Neuronal stem cell (in vitro differentiated cells): ENCODE results near the gene NUDT12.

Source experiments
- DNase-seq: peaks from one replicate; pipeline ENCODE4 v3.0.0-alpha.2; 2013; ENCODE audit warnings: low spot score
- H2AFZ ChIP-seq: one replicate; pipeline ENCODE4 v1.6.1; 2013; ENCODE audit warnings: mild to moderate bottlenecking, low read length, inconsistent platforms
- H2AK5ac ChIP-seq: 2 replicates; pipeline ENCODE4 v1.6.1; 2013; ENCODE audit warnings: low read depth, mild to moderate bottlenecking, inconsistent platforms, low read length, moderate library complexity, mixed read lengths
- H2BK120ac ChIP-seq: 2 replicates; pipeline ENCODE4 v1.6.1; 2013; ENCODE audit warnings: low read depth, mild to moderate bottlenecking, inconsistent platforms, low read length, moderate library complexity, mixed read lengths
- H2BK12ac ChIP-seq: one replicate; pipeline ENCODE4 v1.6.1; 2013; ENCODE audit warnings: low read length, inconsistent platforms
- H2BK15ac ChIP-seq: 2 replicates; pipeline ENCODE4 v1.6.1; 2013; ENCODE audit warnings: mild to moderate bottlenecking, low read length, inconsistent platforms, mixed read lengths
- H2BK5ac ChIP-seq: one replicate; pipeline ENCODE4 v1.6.1; 2013; ENCODE audit warnings: inconsistent platforms, mild to moderate bottlenecking, low read length, moderate library complexity
- H3K14ac ChIP-seq: one replicate; pipeline ENCODE4 v1.6.1; 2013; ENCODE audit warnings: low read length, inconsistent platforms
- H3K18ac ChIP-seq: 2 replicates; pipeline ENCODE4 v1.6.1; 2013; ENCODE audit warnings: low read length, inconsistent platforms
- H3K23ac ChIP-seq: 2 replicates; pipeline ENCODE4 v1.6.1; 2013; ENCODE audit warnings: low read depth, mild to moderate bottlenecking, mixed read lengths, low read length, inconsistent platforms; ENCODE audit not compliant: poor library complexity
- H3K27ac ChIP-seq: replicated peaks from 3 replicates; pipeline ENCODE4 v1.5.1; 2013; ENCODE audit warnings: low read length, inconsistent platforms
- H3K27me3 ChIP-seq, 3 experiments: 2 replicates each; pipeline ENCODE4 v1.6.1; 2013; ENCODE audit warnings: low read length in 3 of 3, mild to moderate bottlenecking in 2 of 3, inconsistent platforms in 1 of 3, low read depth in 1 of 3, mixed read lengths in 1 of 3, moderate library complexity in 1 of 3; ENCODE audit not compliant: control insufficient read depth in 3 of 3, insufficient read depth in 3 of 3
- H3K36me3 ChIP-seq, 2 donors: replicated peaks in 1 of 2; 2 replicates each; pipeline ENCODE4 v1.6.1; 2013; ENCODE audit warnings: low read length in 2 of 2; ENCODE audit not compliant: control insufficient read depth in 2 of 2, insufficient read depth in 2 of 2
- H3K4ac ChIP-seq: 2 replicates; pipeline ENCODE4 v1.6.1; 2013; ENCODE audit warnings: inconsistent platforms, mild to moderate bottlenecking, low read length, moderate library complexity
- H3K4me1 ChIP-seq, 2 donors: 1 replicate in 1 of 2; 2 replicates in 1 of 2; pipeline ENCODE4 v1.6.1; 2013; ENCODE audit warnings: low read length in 2 of 2, low read depth in 1 of 2; ENCODE audit not compliant: control insufficient read depth in 2 of 2, insufficient read depth in 1 of 2
- H3K4me2 ChIP-seq: one replicate; pipeline ENCODE4 v1.6.1; 2013; ENCODE audit warnings: mild to moderate bottlenecking, low read length, inconsistent platforms; ENCODE audit not compliant: insufficient read depth, poor library complexity, severe bottlenecking
- H3K4me3 ChIP-seq, 2 donors: 2 replicates each; pipeline ENCODE4 v1.5.1; 2013; ENCODE audit warnings: low read length in 2 of 2, mild to moderate bottlenecking in 2 of 2, inconsistent platforms in 1 of 2, moderate library complexity in 1 of 2
- H3K79me1 ChIP-seq: one replicate; pipeline ENCODE4 v1.6.1; 2013; ENCODE audit warnings: low read depth, mild to moderate bottlenecking, inconsistent platforms, low read length, moderate library complexity
- H3K9ac ChIP-seq: one replicate; pipeline ENCODE4 v1.6.1; 2013; ENCODE audit warnings: mild to moderate bottlenecking, low read depth, low read length, inconsistent platforms; ENCODE audit not compliant: poor library complexity
- H3K9me3 ChIP-seq, 2 donors: replicated peaks in 1 of 2; 2 replicates each; pipeline versions ENCODE3 to v1.6.1; 2013; ENCODE audit warnings: low read length in 2 of 2, mild to moderate bottlenecking in 2 of 2, inconsistent platforms in 1 of 2, low read depth in 1 of 2, mixed read lengths in 1 of 2, moderate library complexity in 1 of 2; ENCODE audit not compliant: control insufficient read depth in 2 of 2, insufficient read depth in 1 of 2
- H4K8ac ChIP-seq: one replicate; pipeline ENCODE4 v1.6.1; 2013; ENCODE audit warnings: low read depth, mild to moderate bottlenecking, inconsistent platforms, low read length, moderate library complexity
- H4K91ac ChIP-seq: one replicate; pipeline ENCODE4 v1.6.1; 2013; ENCODE audit warnings: low read length, low read depth, mild to moderate bottlenecking, inconsistent platforms; ENCODE audit not compliant: poor library complexity
- WGBS, 2 donors: extraction: QIAGEN DNeasy Blood & Tissue Kit; methylation state at CpG; one replicate each; pipeline ENCODE4 v1.1.7; 2013; ENCODE audit warnings: missing lambda C conversion rate in 2 of 2, mixed read lengths in 1 of 2; ENCODE audit not compliant: insufficient read length in 2 of 2, insufficient replicate concordance in 1 of 2; ENCODE audit errors: extremely low coverage in 2 of 2; 5-methylcytosine and 5-hydroxymethylcytosine counted together

NUDT12 gene

GRCh38 chr5:103532086-103532734, 30.4 kb downstream of the NUDT12 start:
- Histone ChIP-seq H3K4me2 (no peak overlapping the region), H2AFZ (no peak overlapping the region), H2BK12ac (no peak overlapping the region), H2BK5ac (no peak overlapping the region), H3K36me3 (no peaks in the 10 kb centered on the region), H3K18ac (no peak overlapping the region), H2AK5ac (no peak overlapping the region), H3K4ac (no peak overlapping the region), H4K8ac (no peak overlapping the region), H3K4me1 (no peaks in the 10 kb centered on the region), H2BK120ac (no peak overlapping the region), H3K23ac (no peak overlapping the region), H4K91ac (no peak overlapping the region), H3K4me3 (no peak overlapping the region), H3K9ac (no peak overlapping the region), H2BK15ac (no peak overlapping the region), H3K14ac (no peak overlapping the region), H3K27ac (no peak overlapping the region), H3K27me3 (no peaks in the 10 kb centered on the region), H3K9me3 (no peaks in the 10 kb centered on the region), H3K79me1 (no peaks in the 10 kb centered on the region)
- WGBS, 2 donors = no CpG with 5 or more reads among the region's 2 CpGs
- DNase-seq = no peak

DNA sequence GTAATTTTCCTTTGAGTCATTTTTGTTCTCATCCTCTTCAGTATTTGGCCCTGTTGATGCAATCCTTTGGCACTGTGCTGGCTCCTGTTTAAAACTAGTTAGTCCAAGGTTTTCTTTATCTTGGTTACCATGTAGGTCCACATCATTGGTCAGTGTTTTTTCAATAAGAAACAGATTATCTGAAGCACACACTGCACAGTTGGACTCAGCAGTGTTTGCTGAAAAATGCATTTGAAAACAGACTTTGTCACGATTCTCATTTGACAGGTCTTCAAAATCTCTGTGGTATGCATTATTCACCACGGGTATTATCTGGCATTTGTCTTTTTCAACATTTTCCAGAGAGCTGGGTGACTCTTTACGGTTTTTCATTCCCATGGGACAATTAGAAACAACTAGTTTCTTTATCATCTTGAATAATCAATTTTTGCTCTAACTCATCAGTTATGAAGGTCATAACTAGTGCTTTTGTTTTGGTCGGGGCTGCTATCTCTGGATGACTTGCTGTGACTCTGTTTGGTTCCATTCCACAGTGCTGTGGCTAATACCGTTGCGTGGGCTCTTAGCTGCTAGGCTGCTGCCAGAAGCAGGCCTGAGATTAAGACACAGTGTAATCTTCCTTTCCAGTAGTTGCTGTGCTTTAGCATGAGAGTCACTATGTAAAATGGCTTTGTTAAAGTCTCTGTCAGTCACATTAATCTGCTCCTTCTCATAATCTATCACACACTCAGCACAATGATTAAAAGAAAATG, 36.2 kb downstream of the NUDT12 start:
- no peak overlapping the region for H3K23ac ChIP-seq
- peaks cover 2 to 3% of the 10 kb centered on the region in 2 donors for H3K4me1 ChIP-seq
- no peak overlapping the region for H3K4ac ChIP-seq
- no CpG with 5 or more reads among the region's 6 CpGs for WGBS, 2 donors
- no peak for DNase-seq
- no peak overlapping the region for H3K14ac ChIP-seq
- no peak overlapping the region for H4K91ac ChIP-seq
- H2BK120ac ChIP-seq = no peak overlapping the region
- no peak overlapping the region for H2BK12ac ChIP-seq
- no peak overlapping the region for H3K27ac ChIP-seq
- no peak overlapping the region for H3K4me2 ChIP-seq
- H3K4me3 ChIP-seq = no peak overlapping the region
- H3K79me1 ChIP-seq = no peaks in the 10 kb centered on the region
- no peak overlapping the region for H4K8ac ChIP-seq
- no peaks in the 10 kb centered on the region for H3K27me3 ChIP-seq
- H3K18ac ChIP-seq = no peak overlapping the region
- no peaks in the 10 kb centered on the region for H3K9me3 ChIP-seq
- no peak overlapping the region for H2BK5ac ChIP-seq
- no peak overlapping the region for H2AK5ac ChIP-seq
- H2AFZ ChIP-seq = peak overlapping the region; percentile 59
- H2BK15ac ChIP-seq = no peak overlapping the region
- H3K9ac ChIP-seq = no peak overlapping the region
- H3K36me3 ChIP-seq = no peaks in the 10 kb centered on the region

DNA sequence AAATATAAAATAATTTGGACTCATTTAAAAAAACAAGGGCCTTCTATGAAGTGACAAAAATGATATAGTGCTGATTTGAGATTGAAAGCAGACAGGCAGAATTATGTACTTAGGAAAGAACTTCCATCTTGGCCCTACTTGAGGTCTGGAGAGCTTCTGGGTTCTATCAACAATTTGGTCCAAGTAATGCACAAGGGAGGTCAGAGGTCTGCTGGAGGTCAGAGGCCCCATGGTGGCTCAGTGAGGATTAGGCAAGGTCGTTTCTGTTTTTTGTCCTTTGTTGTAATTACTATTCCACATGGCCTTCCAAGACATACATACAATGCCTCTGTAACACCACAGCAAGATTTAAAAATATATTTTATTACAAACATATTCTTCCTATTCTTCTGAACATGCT, 37.2 kb downstream of the NUDT12 start:
- Histone ChIP-seq H2AFZ (no peak overlapping the region), H4K91ac (no peak overlapping the region), H3K4ac (no peak overlapping the region), H3K9ac (no peak overlapping the region), H3K79me1 (no peaks in the 10 kb centered on the region), H3K27me3 (no peaks in the 10 kb centered on the region), H2AK5ac (no peak overlapping the region), H2BK120ac (no peak overlapping the region), H3K18ac (no peak overlapping the region), H2BK15ac (no peak overlapping the region), H3K4me3 (no peak overlapping the region), H3K14ac (no peak overlapping the region), H3K9me3 (no peaks in the 10 kb centered on the region), H2BK5ac (no peak overlapping the region), H4K8ac (no peak overlapping the region), H2BK12ac (no peak overlapping the region), H3K4me2 (no peak overlapping the region), H3K23ac (no peak overlapping the region), H3K27ac (no peak overlapping the region), H3K4me1 (peaks cover 2 to 3% of the 10 kb centered on the region in 2 donors), H3K36me3 (no peaks in the 10 kb centered on the region)
- DNase-seq = no peak
- WGBS, 2 donors = no CpG with 5 or more reads among the region's 1 CpG

DNA sequence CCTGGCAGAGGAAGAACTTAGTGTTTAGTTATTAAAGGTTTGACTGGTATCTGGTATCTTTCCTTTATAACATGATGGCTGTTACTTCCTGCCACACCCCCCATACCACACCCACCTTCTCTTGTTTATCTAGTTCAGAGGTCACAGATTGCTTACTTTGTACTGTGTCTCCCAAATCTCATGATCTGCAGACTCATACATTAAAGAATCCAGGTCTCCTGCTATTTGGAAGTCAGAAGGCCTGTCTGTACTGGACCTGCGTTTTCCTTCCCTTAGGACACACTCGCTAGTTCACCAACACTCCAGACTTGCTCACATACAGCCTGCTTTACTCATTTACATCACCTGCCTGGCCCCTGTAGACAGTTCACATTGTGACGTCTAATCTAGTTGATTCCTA, 39.3 kb downstream of the NUDT12 start:
- WGBS, 2 donors = no CpG with 5 or more reads among the region's 3 CpGs
- no peak for DNase-seq
- no peak overlapping the region for H3K4me2 ChIP-seq
- no peak overlapping the region for H4K8ac ChIP-seq
- H2AK5ac ChIP-seq = no peak overlapping the region
- H3K27ac ChIP-seq = no peak overlapping the region
- H3K18ac ChIP-seq = no peak overlapping the region
- H2BK12ac ChIP-seq = no peak overlapping the region
- no peaks in the 10 kb centered on the region for H3K27me3 ChIP-seq
- H3K36me3 ChIP-seq = no peaks in the 10 kb centered on the region
- H2AFZ ChIP-seq = no peak overlapping the region
- no peaks in the 10 kb centered on the region for H3K9me3 ChIP-seq
- no peak overlapping the region for H3K4me3 ChIP-seq
- no peak overlapping the region for H4K91ac ChIP-seq
- H3K23ac ChIP-seq = no peak overlapping the region
- H3K9ac ChIP-seq = no peak overlapping the region
- H2BK5ac ChIP-seq = no peak overlapping the region
- no peak overlapping the region for H3K4ac ChIP-seq
- peaks cover 2 to 3% of the 10 kb centered on the region in 2 donors for H3K4me1 ChIP-seq
- H3K14ac ChIP-seq = no peak overlapping the region
- H2BK15ac ChIP-seq = no peak overlapping the region
- H2BK120ac ChIP-seq = no peak overlapping the region
- H3K79me1 ChIP-seq = no peaks in the 10 kb centered on the region
